SK-N-MC (cell line): ENCODE data around the gene TRIP4.

Source experiments
- EZH2 ChIP-seq: fragments of 200-600 bp; sonication (generic); IDR thresholded peaks from one replicate; pipeline ENCODE4 v1.6.1; 2017; ENCODE audit warnings: antibody characterized with exemption
- POLR2AphosphoS5 ChIP-seq: IDR thresholded peaks from 2 replicates; pipeline ENCODE4 v1.6.1; 2012; ENCODE audit warnings: mild to moderate bottlenecking, low read depth, low read length, borderline replicate concordance

- no peak for TF ChIP-seq EZH2
- TF ChIP-seq POLR2AphosphoS5, result no peak
These were observed 73.4 kb downstream of the TRIP4 start for GRCh38 chr15:64460724-64461720.
